Endometrial microvascular endothelial cells (primary cell): Measurements from ENCODE around the gene ALKBH7. TPM values are rescaled to one million over a fixed set of nuclear protein-coding genes. Genes with fewer than 3 reads are reported as not detected.
"Not testable (repeated sequence)": the region's sequence is repeated elsewhere in the genome, so short reads cannot be mapped to it uniquely, and the experiment has no call there.

Experiments used
- in situ Hi-C: cut with HindIII; loops from 2 replicates; pipeline ENCODE4 v1.10.0; 2017; ENCODE audit warnings: low sequenced_read_pairs, low pct_unique_long_range_greater_than_20kb; ENCODE audit errors: inconsistent ontology term
- total RNA-seq: library from RNA; depleted of rRNA; stranded (reverse); fragments of >200 nt; gene quantifications from one replicate; pipeline ENCODE4 v1.2.3, GENCODE V29; 2015; ENCODE audit errors: inconsistent ontology term

ALKBH7 gene
- total RNA-seq, 1 donor from 2014 or later = 43.9 TPM

DNA sequence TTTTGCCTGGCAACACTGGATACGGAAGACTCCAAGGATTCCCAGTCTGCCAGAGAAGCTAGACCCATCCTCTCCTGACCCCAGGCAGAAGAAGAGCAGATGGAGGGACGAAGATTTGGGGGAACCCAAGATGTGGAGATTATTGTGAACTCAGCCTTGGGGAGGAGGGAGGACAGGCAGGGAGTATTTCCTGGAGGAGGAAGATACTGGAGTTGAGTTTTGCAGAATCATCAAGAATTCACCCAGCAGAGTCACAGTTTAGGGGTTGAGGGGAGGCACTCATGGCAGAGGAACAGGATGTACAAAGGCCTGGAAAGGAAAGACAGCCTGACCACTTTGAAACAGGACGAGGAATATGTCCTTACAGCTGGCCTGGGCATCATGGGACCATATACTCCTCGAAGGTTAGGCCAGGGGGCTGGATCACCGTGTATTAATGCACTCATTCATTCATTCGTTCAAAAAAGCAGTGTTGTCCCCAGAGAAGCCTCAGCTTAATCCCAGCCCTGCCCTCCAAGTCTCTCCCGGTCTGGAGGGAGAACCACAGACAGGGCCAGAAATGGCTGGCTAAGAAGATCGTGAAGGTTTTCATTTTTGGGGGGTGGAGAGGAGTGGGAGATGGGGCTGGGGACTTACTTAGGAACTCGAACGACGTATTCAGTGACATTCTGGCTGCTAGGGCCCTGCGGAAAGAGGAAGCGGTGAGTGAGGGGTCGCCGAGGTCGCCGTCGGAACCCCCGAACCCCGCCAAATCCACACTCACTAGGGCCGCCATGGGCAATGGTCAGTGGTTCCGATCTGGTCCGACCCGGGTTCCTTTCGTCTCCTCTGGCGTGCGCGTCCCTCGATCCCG is 19.9 kb downstream of the ALKBH7 start:
- in situ Hi-C loops = loop anchor here (25.0 kb wide), 1 partner anchor 105 kb away; the partner anchor contains the start of gene MLLT1

GRCh38 chr19:6393074-6393982 is 20.7 kb downstream of the ALKBH7 start, which contains the start of gene GTF2F1:
Gene GTF2F1, minus strand, starts transcription at chr19:6393164. Its CDS starts 169 bp downstream, at chr19:6392995.
- in situ Hi-C loops = loop anchor here (25.0 kb wide), 1 partner anchor 106 kb away; the partner anchor contains the start of gene MLLT1

GRCh38 chr19:6393983-6394412 is 21.4 kb downstream of the ALKBH7 start:
- in situ Hi-C loops = loop anchor here (25.0 kb wide), 1 partner anchor 107 kb away; the partner anchor contains the start of gene MLLT1

DNA sequence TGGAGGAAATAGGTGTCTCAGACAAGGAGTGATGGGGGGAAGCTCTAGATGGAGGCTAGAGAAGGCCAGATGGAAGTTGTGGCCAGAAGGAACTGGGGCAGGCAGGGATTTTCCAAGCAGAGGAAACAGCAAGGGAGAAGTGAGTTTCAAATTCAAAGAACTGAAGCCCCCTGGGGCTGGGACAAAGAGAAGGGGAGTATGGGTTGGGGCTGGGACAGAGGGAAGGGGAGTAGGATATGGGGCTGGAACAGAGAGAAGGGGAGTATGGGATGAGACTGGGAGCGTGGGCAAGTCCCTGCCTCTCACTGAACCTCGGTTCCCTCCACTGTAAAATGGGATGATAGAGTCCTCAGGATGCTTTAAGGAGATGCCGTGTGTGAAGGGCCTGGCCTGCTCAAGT is 22.2 kb downstream of the ALKBH7 start:
- in situ Hi-C loops = loop anchor here (25.0 kb wide), 1 partner anchor 108 kb away; the partner anchor contains the start of gene MLLT1

- in situ Hi-C loops = loop anchor here (25.0 kb wide), 1 partner anchor 109 kb away; the partner anchor contains the start of gene MLLT1
Observed at GRCh38 chr19:6396305-6396704, 23.7 kb downstream of the ALKBH7 start.

GRCh38 chr19:6400062-6400944 is 27.7 kb downstream of the ALKBH7 start:
- in situ Hi-C loops = not testable (repeated sequence)

GRCh38 chr19:6402058-6402457 is 29.5 kb downstream of the ALKBH7 start:
- in situ Hi-C loops = no loop called here

DNA sequence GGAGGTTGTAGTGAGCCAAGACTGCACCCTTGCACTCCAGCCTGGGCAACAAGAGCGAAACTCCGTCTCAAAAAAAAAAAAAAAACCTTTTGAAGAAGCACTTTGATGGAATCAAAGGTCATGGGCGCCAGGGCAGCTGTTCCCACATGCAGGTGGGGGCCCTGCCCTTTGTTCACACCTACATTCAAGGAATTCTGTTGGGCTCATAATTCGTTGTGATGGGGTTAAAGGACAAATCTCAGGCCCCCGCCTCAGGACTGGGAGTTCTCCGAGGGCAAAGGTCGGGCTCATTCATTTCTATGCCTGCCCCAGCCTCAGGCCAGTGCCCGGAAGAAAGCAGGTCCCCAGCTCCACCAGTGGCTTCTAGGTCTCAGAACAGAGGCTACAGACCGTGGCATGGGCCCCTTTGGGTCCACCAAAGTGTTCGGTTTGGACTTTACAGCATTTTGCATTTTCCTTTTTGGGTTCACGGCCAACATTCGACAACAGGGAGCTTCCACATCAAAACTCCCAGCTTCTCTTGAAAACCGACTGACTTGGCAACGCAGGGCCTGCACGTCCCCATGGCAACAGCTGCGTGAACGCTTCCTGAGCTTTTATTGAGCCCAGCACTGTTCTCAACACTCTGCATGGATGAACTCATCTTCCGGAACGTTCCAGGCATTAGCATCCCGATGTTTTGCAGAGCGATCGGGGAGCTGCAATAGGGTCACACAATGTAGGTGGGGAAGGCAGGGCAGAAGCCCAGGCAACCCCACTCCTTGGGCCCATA is 30.4 kb downstream of the ALKBH7 start:
- in situ Hi-C loops = no loop called here

- in situ Hi-C loops = no loop called here
Observed at GRCh38 chr19:6406401-6406800, 33.8 kb downstream of the ALKBH7 start.

- in situ Hi-C loops = no loop called here
Observed at GRCh38 chr19:6409346-6409745, 36.8 kb downstream of the ALKBH7 start.

DNA sequence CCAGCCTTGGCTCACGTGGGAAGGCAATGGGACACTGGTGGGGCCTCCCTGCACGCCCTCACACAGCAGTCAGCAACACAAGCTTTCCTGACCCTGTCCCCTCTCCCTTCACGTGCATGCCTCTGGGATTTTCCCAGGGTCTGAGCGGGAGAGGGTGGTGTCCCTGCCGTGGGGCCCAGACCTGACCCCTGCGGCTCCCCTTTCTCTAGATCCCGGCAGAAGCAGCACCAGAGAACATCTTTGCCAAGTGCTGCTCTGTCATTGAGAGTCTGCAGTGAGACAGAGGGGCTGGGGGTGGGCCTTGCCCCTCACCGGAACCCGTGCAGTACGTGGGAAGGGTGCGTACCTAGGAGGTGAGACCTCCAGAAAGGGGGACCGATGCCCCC is 39.5 kb downstream of the ALKBH7 start:
- in situ Hi-C loops = no loop called here

- in situ Hi-C loops = no loop called here
Observed at GRCh38 chr19:6412447-6413091, 40.0 kb downstream of the ALKBH7 start.

- in situ Hi-C loops = no loop called here
Observed at GRCh38 chr19:6413291-6413690, 40.7 kb downstream of the ALKBH7 start.

- in situ Hi-C loops = no loop called here
Observed at GRCh38 chr19:6413721-6414643, 41.4 kb downstream of the ALKBH7 start.

- in situ Hi-C loops = no loop called here
Observed at GRCh38 chr19:6414793-6415590, 42.4 kb downstream of the ALKBH7 start.
